ENCODE data around the gene C9orf78. TPM values are rescaled to one million over a fixed set of nuclear protein-coding genes. Genes with fewer than 3 reads are reported as not detected.
A peak's percentile ranks its signal among the peaks of the same experiment; 100 is the strongest.

C9orf78 gene
- polyA plus RNA-seq, 1 experiment = 26.1 TPM

DNA sequence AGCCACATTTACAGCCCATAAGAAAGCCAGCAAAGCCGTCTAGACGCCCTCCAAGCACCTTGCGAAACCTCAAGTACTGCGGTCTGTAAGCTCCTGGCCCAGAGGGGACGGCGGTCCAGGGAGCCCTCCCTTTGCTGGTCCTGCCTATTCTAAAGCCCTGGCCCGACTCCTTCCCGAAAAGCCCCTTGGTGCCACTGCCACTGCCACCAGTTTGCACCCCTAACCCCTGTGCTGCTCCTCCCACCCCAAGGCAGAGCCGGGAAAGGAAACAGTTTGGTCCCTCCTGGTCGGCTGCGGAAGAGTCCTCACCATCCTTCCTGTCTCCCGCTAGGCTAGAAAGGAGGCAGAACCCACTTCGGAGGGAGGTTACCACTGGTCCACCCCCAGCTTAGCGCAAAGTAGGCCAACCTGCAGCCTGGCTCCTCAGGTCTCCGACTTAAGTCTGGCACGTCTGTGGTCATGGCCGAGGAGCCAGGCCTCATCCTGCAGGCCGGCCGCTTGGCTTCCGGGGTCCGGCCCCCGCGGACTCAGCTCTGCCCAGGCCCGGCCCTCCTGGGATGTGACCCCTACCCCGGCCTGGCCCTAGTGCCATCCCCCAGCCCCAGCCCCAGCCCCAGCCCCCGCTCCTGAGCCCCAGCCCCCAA lies 12.1 kb downstream of the C9orf78 start:
- TF ChIP-seq, protein P1, sequence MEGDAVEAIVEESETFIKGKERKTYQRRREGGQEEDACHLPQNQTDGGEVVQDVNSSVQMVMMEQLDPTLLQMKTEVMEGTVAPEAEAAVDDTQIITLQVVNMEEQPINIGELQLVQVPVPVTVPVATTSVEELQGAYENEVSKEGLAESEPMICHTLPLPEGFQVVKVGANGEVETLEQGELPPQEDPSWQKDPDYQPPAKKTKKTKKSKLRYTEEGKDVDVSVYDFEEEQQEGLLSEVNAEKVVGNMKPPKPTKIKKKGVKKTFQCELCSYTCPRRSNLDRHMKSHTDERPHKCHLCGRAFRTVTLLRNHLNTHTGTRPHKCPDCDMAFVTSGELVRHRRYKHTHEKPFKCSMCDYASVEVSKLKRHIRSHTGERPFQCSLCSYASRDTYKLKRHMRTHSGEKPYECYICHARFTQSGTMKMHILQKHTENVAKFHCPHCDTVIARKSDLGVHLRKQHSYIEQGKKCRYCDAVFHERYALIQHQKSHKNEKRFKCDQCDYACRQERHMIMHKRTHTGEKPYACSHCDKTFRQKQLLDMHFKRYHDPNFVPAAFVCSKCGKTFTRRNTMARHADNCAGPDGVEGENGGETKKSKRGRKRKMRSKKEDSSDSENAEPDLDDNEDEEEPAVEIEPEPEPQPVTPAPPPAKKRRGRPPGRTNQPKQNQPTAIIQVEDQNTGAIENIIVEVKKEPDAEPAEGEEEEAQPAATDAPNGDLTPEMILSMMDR (IDR thresholded peaks at IDR 0.05; ENCODE audit: insufficient read depth, low read depth, low read length) = no peak
- DNase-seq (ENCODE audit: low read depth) = no peak
- Histone ChIP-seq H3K27me3 (ENCODE audit: control insufficient read depth, insufficient read depth, low read length) (no peaks in the 10 kb centered on the region), H3K4me3 (ENCODE audit: low read depth, low read length) (peak overlapping the region; percentile 96), H3K36me3 (ENCODE audit: control insufficient read depth, insufficient read depth, low read length) (peaks cover 18% of the 10 kb centered on the region)
- ChIA-PET POLR2A (interaction anchor here (0.6 kb wide), 1 partner anchor 1452 kb away, joined by 12 read pairs; the partner anchor contains the start of gene URM1), CTCF (no interaction called here)

DNA sequence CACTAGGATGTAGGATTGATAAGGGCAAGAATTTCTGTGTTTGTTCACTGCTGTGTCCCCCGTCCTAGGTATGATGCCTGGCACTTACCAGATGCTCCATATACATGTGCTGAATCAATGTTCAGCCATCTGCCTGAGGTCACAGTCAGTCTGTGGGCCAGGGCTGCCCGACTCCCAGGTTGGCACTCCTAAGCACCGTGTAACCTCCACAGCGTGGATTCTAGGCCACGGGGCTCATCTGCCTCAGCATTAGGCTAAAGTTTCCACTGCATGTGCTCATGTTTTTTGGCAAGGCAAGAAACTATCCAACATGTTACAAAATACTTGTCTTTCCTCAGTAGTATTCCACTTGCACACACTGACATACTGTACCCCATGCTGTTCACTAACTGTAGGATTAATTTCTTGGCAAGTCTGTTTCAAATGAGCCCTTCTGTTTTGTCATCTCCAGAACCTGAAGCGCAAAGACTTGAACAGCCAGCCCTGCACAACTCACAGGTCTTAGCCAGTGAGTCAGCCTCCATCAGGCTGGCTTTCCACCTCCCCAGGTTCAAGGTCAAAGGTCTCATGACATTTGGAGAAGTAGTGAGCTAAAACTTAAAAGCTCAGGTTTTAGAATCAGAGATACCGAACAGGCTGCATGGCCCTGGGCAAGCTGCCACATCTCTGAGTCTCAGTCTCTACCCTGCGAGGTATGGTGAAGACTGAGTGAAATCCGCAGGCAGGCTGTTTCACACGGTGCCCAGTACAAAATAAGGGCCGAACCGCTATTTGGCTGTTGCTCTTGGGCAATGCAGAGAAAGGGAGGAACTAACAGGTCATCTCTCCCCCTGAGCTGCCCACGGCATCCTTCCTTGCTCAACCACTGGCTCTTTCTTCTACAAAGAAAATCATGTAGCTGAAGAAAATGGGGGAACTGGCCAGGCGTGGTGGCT lies 18.3 kb downstream of the C9orf78 start:
- peaks cover 35% of the 10 kb centered on the region for H3K36me3 ChIP-seq (ENCODE audit: control insufficient read depth, insufficient read depth, low read length)
- ChIA-PET POLR2A (interaction anchor here (0.6 kb wide), 1 partner anchor 148 kb away, joined by 4 read pairs; no protein-coding TSS in a partner anchor), CTCF (no interaction called here)
- no peak overlapping the region for H3K4me3 ChIP-seq (ENCODE audit: low read depth, low read length)
- H3K27me3 ChIP-seq (ENCODE audit: control insufficient read depth, insufficient read depth, low read length) = no peaks in the 10 kb centered on the region
- TF ChIP-seq, protein P1 (IDR thresholded peaks at IDR 0.05; ENCODE audit: insufficient read depth, low read depth, low read length) = no peak
- DNase-seq (ENCODE audit: low read depth) = no peak

DNA sequence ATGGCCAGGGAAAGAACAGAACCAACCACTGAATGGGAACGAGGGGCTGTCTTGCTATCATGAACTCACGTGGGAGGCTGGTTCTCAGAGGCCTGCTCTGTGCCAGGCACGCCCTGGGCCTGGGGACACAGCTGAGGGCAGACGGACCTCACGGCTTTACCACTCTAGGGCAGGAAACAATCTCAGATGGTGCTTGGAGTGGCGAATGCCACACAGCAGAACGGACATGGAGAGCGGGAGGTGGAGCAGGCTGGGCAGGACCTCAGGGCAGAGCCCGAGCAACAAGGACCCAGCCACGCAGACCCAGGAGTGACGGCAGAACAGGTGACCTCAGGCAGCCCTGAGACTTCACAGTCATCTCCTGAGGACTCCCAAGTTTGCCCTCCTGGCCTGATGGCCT lies 19.8 kb downstream of the C9orf78 start:
- TF ChIP-seq, protein P1 (IDR thresholded peaks at IDR 0.05; ENCODE audit: insufficient read depth, low read depth, low read length) = no peak
- Histone ChIP-seq H3K27me3 (ENCODE audit: control insufficient read depth, insufficient read depth, low read length) (no peaks in the 10 kb centered on the region), H3K36me3 (ENCODE audit: control insufficient read depth, insufficient read depth, low read length) (peaks cover 29% of the 10 kb centered on the region), H3K4me3 (ENCODE audit: low read depth, low read length) (no peak overlapping the region)
- DNase-seq (ENCODE audit: low read depth) = no peak
- POLR2A ChIA-PET = no interaction called here
- CTCF ChIA-PET = no interaction called here

DNA sequence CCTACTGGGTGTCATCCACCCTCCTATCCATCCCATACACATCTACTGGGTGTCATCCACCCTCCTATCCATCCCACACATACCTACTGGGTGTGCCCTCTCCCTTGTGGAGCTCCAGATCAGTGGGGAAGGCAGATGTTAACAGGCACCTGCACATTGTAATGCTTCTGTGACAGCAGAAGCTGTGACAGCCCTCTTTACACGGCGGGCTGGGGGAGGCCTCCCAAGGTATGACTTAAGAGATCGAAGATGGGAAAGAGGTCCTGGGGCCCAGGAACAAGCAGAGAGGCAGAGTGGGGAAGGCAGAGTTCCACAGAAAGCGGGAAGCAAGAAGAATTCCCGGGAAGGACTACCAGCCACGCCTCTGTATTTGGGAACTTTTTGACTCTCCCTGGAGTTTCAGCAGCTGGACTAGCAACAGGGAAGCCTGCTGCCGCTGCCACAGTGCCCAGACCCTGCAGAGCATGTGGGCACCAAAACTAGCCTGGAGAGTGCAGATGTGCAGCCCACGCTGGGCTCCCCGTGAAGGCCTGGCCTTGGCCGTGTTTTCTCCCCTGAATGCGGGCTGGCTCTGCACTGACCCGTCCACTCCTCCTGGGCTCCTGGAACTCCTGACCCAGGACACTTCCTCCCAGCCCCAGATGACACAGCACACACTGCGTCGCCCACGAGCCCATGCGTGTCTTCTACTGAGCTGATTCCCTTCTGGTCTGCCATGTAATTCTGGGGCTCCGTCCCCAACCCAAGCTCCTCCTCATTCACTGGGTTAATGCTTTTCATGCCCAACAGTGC lies 20.4 kb downstream of the C9orf78 start:
- H3K4me3 ChIP-seq (ENCODE audit: low read depth, low read length) = no peak overlapping the region
- no peak for DNase-seq (ENCODE audit: low read depth)
- peaks cover 28% of the 10 kb centered on the region for H3K36me3 ChIP-seq (ENCODE audit: control insufficient read depth, insufficient read depth, low read length)
- POLR2A ChIA-PET = no interaction called here
- H3K27me3 ChIP-seq (ENCODE audit: control insufficient read depth, insufficient read depth, low read length) = no peaks in the 10 kb centered on the region
- CTCF ChIA-PET = no interaction called here
- TF ChIP-seq, protein P1 (IDR thresholded peaks at IDR 0.05; ENCODE audit: insufficient read depth, low read depth, low read length) = no peak

DNA sequence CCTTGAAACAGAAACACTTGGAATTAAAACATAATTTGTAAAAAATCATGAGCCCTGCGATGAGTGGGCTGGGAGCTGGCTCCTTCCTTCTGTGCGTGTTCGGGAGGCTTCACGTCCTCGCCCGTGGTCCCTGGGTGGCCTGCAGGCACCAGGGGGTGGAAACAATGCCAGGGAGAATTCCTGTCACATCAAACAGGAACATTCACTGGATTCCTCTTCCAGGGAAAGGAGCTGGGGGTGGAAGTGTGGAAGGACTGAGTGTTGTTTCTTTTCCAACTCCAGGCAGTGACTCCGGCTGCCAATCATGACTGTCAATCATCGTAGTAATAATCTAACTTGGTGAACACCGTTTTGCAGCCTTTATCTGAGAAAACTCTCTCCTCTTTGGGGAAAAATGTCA lies 21.4 kb downstream of the C9orf78 start:
- no peak for DNase-seq (ENCODE audit: low read depth)
- POLR2A ChIA-PET = no interaction called here
- Histone ChIP-seq H3K36me3 (ENCODE audit: control insufficient read depth, insufficient read depth, low read length) (peaks cover 29% of the 10 kb centered on the region), H3K4me3 (ENCODE audit: low read depth, low read length) (no peak overlapping the region), H3K27me3 (ENCODE audit: control insufficient read depth, insufficient read depth, low read length) (no peaks in the 10 kb centered on the region)
- CTCF ChIA-PET = no interaction called here
- TF ChIP-seq, protein P1 (IDR thresholded peaks at IDR 0.05; ENCODE audit: insufficient read depth, low read depth, low read length) = no peak

Data from BJ (cell line).